Vagina (tissue), 2 donors: Measurements from ENCODE around the gene ALLC.

Source experiments
- CTCF ChIP-seq, 3 experiments: fragments of 450-650 bp in 2 of 3; fragments of 200-600 bp in 1 of 3; sonication (generic) in 1 of 3; IDR thresholded peaks; one replicate each; pipeline ENCODE4 v1.5.1; 2017 to 2019; ENCODE audit warnings: antibody characterized with exemption in 3 of 3, mild to moderate bottlenecking in 2 of 3, moderate library complexity in 2 of 3
- POLR2A ChIP-seq, 2 donors: fragments of 450-650 bp; IDR thresholded peaks; one replicate each; pipeline ENCODE4 v1.6.1; 2017; ENCODE audit warnings: antibody characterized with exemption in 2 of 2, mild to moderate bottlenecking in 2 of 2, moderate library complexity in 2 of 2

- TF ChIP-seq CTCF (IDR thresholded peaks at IDR 0.05): no peak
- no peak for TF ChIP-seq POLR2A (IDR thresholded peaks at IDR 0.05)
Observed at GRCh38 chr2:3659447-3660432, 1.7 kb downstream of the ALLC start.
